Measurements from ENCODE around the gene ZNRF3.

DNA sequence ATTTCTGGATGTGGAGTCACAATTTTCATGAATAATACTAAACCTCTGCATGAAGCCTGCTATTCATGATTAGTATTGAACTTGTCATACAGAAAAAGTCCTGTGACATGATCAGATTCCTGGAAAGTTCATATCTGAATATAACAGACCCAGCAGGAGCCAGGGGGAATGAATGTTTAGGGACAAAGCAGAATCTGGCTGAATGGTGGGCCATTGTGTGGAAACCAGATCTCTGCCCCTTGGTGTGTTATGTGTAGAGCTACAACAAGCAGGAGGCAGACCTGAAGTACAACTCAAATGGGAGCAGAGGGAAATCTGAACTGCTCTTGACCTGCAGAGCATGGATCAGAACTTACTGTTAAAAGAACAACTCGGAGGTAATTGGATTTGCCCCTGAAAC, 219.7 kb downstream of the ZNRF3 start:
- TF ChIP-seq YY1 (IDR thresholded peaks at IDR 0.05; ENCODE audit: low read depth), result no peak
- TF ChIP-seq EP300 (IDR thresholded peaks at IDR 0.05; ENCODE audit: borderline replicate concordance), result no peak
- TF ChIP-seq RAD21 (IDR thresholded peaks at IDR 0.05; ENCODE audit: low read depth), result no peak
- TF ChIP-seq, protein P1, sequence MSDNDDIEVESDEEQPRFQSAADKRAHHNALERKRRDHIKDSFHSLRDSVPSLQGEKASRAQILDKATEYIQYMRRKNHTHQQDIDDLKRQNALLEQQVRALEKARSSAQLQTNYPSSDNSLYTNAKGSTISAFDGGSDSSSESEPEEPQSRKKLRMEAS (IDR thresholded peaks at IDR 0.05), result no peak
- TF ChIP-seq, protein P2, sequence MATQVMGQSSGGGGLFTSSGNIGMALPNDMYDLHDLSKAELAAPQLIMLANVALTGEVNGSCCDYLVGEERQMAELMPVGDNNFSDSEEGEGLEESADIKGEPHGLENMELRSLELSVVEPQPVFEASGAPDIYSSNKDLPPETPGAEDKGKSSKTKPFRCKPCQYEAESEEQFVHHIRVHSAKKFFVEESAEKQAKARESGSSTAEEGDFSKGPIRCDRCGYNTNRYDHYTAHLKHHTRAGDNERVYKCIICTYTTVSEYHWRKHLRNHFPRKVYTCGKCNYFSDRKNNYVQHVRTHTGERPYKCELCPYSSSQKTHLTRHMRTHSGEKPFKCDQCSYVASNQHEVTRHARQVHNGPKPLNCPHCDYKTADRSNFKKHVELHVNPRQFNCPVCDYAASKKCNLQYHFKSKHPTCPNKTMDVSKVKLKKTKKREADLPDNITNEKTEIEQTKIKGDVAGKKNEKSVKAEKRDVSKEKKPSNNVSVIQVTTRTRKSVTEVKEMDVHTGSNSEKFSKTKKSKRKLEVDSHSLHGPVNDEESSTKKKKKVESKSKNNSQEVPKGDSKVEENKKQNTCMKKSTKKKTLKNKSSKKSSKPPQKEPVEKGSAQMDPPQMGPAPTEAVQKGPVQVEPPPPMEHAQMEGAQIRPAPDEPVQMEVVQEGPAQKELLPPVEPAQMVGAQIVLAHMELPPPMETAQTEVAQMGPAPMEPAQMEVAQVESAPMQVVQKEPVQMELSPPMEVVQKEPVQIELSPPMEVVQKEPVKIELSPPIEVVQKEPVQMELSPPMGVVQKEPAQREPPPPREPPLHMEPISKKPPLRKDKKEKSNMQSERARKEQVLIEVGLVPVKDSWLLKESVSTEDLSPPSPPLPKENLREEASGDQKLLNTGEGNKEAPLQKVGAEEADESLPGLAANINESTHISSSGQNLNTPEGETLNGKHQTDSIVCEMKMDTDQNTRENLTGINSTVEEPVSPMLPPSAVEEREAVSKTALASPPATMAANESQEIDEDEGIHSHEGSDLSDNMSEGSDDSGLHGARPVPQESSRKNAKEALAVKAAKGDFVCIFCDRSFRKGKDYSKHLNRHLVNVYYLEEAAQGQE (IDR thresholded peaks at IDR 0.05; ENCODE audit: low read depth), result no peak
- TF ChIP-seq TEAD4 (IDR thresholded peaks at IDR 0.05), result no peak
- TF ChIP-seq FOXM1 (IDR thresholded peaks at IDR 0.05; ENCODE audit: borderline replicate concordance, low read depth), result no peak
- no peak for TF ChIP-seq CEBPB (IDR thresholded peaks at IDR 0.05)
- TF ChIP-seq, protein P3, sequence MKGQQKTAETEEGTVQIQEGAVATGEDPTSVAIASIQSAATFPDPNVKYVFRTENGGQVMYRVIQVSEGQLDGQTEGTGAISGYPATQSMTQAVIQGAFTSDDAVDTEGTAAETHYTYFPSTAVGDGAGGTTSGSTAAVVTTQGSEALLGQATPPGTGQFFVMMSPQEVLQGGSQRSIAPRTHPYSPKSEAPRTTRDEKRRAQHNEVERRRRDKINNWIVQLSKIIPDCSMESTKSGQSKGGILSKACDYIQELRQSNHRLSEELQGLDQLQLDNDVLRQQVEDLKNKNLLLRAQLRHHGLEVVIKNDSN (IDR thresholded peaks at IDR 0.05), result no peak

Data from Ishikawa (cell line).